Suprapubic skin (tissue), 4 donors: ENCODE data around the gene GRPEL2.

ENCODE experiments used
- CTCF ChIP-seq, 2 donors: fragments of 200-600 bp in 1 of 2; fragments of 450-650 bp in 1 of 2; sonication (generic) in 1 of 2; IDR thresholded peaks; one replicate each; pipeline ENCODE4 v1.5.1; 2016 to 2019; ENCODE audit warnings: antibody characterized with exemption in 2 of 2, mild to moderate bottlenecking in 1 of 2, moderate library complexity in 1 of 2
- EP300 ChIP-seq: sonication (generic); formaldehyde crosslinking; IDR thresholded peaks from one replicate; pipeline ENCODE4 v1.6.1; 2017; ENCODE audit warnings: antibody characterized with exemption
- POLR2A ChIP-seq, 2 donors: fragments of 450-650 bp; IDR thresholded peaks; one replicate each; pipeline ENCODE4 v1.6.1; 2017; ENCODE audit warnings: antibody characterized with exemption in 2 of 2, mild to moderate bottlenecking in 2 of 2, moderate library complexity in 2 of 2
- POLR2AphosphoS5 ChIP-seq, 3 donors: sonication (generic); formaldehyde crosslinking; IDR thresholded peaks; one replicate each; pipeline ENCODE4 v1.6.1; 2017; ENCODE audit warnings: antibody characterized with exemption in 3 of 3

- TF ChIP-seq CTCF (IDR thresholded peaks at IDR 0.05) (no peak), EP300 (no peak), POLR2AphosphoS5 (IDR thresholded peaks at IDR 0.05) (no peak), POLR2A (IDR thresholded peaks at IDR 0.05) (no peak)
Observed at GRCh38 chr5:149379818-149380374, 34.6 kb downstream of the GRPEL2 start.
